ENCODE measurements around the gene NUMB.
"Not testable (repeated sequence)": the region's sequence is repeated elsewhere in the genome, so short reads cannot be mapped to it uniquely, and the experiment has no call there.

NUMB gene

DNA sequence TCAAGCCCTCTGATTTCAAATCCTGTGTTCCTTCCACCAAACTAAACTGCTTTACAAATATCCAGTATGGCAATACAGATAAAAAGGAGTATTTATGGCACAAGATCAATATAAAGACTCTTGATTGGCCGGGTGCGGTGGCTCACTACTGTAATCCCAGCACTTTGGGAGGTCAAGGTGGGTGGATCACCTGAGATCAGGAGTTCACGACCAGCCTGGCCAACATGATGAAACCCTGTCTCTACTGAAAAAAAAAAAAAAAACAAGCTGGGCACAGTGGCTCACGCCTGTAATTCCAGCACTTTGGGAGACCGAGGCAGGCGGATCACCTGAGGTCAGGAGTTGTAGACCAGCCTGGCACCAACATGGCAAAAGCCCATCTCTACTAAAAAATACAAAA is 35.3 kb downstream of the NUMB start:
- not testable (repeated sequence) for DNase-seq (ENCODE audit: low read depth in 1 of 2, low spot score in 1 of 2)

DNA sequence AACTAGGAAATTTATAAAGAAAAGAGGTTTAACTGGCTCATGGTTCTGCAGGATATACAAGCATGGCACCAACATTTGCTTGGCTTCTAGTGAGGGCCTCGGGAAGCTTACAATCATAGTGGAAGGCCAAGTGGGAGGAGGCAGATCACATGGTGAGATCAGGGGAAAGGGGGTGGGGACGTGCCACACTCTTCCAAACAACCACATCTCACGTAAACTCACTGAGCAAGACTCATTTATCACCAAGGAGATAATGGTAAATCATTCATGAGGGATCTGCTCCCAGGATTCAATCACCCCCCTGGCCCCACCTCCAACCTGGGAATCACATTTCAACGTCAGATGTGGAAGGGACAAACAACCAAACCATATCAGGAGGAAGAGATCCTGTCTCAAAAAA is 35.8 kb downstream of the NUMB start:
- no peak for DNase-seq (ENCODE audit: low read depth in 1 of 2, low spot score in 1 of 2)

DNA sequence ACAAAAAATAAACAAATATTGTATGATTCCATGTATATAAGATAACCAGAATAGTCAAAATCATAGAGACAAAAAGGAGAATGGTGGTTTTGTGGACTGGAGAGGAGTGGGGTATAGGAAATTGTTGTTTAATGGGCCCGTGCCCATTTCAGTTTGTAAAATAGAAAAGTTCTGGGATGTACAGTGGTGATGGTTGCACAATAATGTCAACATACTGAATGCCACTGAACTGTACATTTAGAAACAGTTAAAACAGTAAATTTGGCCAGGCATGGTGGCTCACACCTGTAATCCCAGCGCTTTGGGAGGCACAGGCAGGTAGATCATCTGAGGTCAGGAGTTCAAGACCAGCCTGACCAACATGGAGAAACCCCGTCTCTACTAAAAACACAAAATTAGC is 40.1 kb downstream of the NUMB start:
- no peak for DNase-seq (ENCODE audit: low read depth in 1 of 2, low spot score in 1 of 2)

DNA sequence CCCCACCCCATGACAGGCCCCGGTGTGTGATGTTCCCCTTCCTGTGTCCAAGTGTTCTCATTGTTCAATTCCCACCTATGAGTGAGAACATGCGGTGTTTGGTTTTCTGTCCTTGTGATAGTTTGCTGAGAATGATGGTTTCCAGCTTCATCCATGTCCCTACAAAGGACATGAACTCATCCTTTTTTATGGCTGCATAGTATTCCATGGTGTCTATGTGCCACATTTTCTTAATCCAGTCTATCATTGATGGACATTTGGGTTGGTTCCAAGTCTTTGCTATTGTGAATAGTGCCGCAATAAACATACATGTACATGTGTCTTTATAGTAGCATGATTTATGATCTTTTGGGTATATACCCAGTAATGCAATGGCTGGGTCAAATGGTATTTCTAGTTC is 52.1 kb downstream of the NUMB start:
- not testable (repeated sequence) for DNase-seq (ENCODE audit: low read depth in 1 of 2, low spot score in 1 of 2)

DNA sequence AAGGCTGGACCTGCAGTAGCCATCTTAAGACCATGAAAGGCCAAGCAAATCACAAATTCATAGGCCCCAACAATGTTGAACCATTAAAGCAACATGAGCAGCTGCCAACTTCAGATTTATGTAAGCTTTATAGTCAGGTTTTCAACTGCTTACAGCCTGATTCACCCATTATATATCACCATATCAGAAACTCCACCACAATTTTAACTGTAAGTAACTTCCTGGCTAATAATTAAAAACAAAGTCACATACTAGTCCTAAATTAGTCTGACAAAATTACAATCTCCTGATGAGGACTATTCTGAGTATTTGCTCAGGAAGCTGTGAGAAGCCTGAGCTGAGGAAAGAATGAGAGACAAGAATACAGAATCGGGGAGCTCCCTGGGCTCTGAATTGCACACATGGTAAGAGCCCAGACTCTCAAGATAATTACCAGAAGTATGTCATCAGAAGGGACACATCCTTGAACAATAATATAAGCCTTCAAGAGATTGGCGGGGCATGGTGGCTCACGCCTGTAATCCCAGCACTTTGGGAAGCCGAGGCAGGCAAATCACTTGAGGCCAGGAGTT is 55.1 kb downstream of the NUMB start:
- DNase-seq (ENCODE audit: low read depth in 1 of 2, low spot score in 1 of 2): no peak

DNA sequence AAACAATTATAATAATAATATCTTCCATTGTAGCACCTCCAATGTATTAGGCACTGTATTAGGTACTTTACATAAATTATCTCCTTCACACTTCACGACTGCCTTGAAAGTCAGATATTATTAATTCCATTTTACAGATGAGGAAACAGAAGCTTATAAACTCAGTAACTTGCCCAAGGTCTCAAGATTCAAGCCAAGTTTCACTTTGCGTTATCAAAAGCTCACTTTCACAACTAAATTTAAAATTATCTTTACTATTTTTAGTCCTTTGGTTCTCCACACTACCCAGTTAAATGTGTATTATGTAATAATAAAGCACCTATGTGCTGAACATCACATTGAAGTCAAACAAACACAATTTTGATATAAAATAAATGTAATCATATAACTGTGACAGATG is 55.8 kb downstream of the NUMB start:
- no peak for DNase-seq (ENCODE audit: low read depth in 1 of 2, low spot score in 1 of 2)

DNA sequence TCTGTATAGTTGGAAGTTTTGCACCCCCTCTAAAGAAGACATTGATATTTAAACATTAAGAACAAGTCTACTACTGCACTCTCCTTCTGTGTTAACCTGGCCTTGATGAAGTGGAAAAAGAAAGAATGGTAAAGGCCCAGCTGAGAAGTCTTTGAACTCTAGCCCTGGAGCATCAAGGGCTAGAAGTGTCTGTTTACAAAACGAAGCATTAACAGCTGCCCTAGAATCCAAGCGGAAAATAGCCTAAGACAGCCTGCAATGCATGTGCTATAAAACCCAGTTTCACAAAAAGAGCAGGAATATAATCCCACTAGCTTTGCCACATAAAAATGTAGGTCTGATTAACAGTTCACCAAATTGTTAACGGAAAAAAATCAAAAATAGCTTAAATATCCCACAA is 60.5 kb downstream of the NUMB start:
- no peak for DNase-seq (ENCODE audit: low read depth in 1 of 2, low spot score in 1 of 2)

DNA sequence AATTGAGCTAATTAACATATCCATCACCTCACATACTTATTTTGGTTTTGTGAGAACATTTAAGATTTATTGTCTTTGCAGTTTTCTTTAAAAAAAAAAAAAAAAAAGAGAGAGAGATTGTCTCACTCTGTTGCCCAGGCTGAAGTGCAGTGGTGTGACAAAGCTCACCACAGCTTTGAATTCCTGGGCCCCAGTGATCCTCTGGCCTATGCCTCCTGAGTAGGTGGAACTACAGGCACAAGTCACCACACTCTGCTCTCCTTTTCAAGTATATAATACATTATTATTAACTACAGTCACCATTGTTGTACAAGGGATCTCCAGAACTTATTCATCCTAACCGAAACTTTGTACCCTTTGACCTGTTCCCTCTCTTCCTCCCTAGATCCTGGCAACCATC is 64.0 kb downstream of the NUMB start:
- no peak for DNase-seq (ENCODE audit: low read depth in 1 of 2, low spot score in 1 of 2)

DNA sequence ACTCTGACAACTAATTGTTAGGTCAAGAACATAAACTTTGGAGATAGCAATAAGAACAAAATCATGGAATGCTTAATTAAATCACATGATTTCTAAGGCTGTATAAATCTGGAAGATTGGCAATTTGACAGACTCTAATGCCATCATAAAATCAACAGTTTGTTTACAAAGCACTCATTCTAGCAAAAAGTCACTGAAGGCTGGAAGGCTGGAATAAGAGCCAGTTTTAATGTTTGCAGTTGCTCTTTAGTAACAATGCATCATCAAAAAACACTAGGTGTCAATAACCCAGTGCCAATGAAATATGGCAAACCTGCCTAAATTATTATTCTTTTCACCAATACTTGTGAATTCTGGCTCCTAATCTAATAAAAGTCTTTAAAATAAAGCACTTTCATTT is 65.0 kb downstream of the NUMB start:
- no peak for DNase-seq (ENCODE audit: low read depth in 1 of 2, low spot score in 1 of 2)

DNA sequence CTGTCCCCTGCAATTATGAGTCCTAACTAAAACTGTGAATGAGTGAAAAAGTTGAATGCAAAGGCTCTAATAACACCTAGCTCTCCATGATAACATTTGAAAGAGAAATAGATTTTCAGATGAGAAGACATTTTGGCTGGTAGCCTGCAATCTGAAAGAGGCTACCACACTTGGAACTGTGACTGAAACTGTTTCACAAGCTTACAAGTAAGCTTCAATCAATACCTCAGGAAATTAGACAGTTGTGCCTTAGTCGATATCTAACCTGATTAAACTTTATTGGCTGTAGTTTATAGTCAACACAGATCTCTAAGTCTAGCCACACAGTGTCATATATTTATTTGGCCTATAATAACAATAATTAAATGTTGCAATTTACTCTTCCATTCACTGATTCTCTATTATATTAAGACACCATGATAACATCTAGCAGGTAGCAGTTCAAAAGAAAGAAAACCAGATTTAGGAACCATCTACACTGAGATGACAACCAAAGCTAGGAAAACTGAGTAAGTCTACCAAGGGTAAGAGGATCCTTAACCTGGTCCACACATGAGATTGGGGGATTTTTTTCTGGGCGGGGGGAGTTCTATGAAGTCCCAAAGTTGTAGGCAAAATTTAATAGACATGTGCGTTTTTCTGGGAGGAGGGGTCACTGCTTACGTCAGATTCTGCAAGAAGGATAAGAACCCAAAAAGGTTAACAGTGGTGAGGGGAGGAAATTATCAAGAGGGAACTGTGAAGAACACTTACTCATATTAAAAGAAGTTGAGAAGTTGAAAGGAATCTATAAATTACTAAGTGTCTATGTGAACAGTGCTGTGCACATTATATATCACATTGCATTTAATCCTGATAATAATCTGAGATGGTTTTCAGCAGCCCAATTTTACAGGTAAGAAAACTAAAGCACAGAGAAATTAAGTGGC is 65.8 kb downstream of the NUMB start:
- DNase-seq (ENCODE audit: low read depth in 1 of 2, low spot score in 1 of 2): no peak

DNA sequence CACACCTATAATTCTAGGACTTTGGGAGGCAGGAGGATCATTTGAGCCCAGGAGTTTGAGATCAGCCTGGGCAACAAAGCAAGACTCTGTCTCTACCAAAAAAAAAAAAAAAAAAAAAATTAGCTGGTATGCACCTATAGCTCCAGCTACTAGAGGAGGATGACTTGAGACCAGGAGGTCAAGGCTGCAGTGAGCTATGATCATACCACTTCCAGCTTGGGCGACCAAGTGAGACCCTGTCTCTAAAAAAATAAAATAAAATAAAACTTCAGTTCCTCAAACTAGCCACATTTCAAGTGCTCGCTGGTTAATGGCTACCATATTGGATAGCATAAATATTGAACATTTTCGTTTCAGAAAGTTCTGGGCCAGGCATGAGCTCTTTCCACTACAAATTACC is 70.5 kb downstream of the NUMB start:
- DNase-seq (ENCODE audit: low read depth in 1 of 2, low spot score in 1 of 2): not testable (repeated sequence)

DNA sequence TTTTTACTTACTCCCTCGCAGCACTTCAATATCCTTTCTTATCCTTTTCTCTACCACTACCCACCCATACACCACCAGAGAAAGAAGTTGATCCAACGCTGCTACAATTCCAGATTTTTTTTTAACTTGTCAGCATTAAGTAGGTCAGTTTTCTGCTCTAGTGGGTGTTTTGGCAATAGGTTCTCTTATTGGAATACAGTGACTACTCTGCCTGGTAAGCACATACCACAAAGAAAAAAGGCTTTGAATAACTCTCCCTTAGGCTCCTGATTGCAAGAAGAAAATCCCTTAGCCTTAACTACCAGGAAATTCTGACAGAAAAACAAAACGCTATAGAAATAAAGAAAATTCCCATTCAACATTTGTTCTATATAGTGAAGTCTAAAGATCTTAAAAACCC is 72.0 kb downstream of the NUMB start:
- no peak for DNase-seq (ENCODE audit: low read depth in 1 of 2, low spot score in 1 of 2)

DNA sequence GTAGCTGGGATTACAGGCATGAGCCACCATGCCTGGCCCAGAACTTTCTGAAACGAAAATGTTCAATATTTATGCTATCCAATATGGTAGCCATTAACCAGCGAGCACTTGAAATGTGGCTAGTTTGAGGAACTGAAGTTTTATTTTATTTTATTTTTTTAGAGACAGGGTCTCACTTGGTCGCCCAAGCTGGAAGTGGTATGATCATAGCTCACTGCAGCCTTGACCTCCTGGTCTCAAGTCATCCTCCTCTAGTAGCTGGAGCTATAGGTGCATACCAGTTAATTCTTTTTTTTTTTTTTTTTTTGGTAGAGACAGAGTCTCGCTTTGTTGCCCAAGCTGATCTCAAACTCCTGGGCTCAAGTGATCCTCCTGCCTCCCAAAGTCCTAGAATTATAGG is 73.3 kb downstream of the NUMB start:
- DNase-seq (ENCODE audit: low read depth in 1 of 2, low spot score in 1 of 2): not testable (repeated sequence)

DNA sequence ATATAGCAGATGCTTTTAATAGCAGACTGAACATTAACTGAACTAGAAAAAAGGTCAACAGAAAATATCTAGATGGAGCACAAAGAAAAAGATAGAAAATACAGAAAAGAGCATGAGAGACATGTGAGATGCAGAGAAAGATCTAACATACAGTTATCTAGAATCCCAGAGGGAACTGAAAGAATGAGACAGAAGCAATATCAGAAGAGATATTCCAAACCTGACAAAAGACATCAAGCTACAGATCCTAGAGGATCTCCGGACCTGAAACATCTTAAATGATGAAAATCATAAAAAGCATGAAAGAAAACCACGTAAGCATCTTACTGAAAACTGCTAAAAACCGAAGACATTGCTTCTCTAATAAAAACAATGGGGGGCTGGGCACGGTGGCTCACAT is 75.0 kb downstream of the NUMB start:
- DNase-seq (ENCODE audit: low read depth in 1 of 2, low spot score in 1 of 2): no peak

DNA sequence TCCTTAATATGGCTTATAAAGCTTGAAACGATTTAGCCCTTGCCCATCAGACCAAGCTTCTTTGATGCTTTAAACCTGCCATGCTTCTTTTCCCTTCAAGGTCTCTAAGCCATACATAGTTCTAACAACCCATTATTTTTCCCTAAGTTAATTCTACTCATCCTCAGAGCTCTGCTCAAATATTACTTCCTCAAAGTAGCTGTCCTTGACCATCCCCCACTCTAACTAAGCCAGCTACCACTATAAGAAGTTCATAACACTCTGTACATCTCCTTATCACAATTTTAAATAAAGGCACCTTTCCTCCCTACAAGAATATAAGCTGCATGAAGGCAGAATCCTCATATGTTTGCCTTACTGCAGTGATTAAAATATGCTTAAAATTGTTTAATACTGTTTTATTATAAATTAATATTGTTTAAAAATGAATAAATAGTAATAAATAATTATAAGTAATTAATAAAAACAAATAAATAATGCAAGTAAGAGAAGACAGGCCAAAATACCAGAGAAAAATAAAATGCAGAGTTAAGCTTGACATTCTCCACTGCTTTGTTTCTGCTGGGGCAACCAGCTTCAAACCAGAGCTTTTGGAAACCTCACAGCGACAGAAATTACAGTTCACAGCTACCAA is 76.8 kb downstream of the NUMB start:
- DNase-seq (ENCODE audit: low read depth in 1 of 2, low spot score in 1 of 2): no peak

DNA sequence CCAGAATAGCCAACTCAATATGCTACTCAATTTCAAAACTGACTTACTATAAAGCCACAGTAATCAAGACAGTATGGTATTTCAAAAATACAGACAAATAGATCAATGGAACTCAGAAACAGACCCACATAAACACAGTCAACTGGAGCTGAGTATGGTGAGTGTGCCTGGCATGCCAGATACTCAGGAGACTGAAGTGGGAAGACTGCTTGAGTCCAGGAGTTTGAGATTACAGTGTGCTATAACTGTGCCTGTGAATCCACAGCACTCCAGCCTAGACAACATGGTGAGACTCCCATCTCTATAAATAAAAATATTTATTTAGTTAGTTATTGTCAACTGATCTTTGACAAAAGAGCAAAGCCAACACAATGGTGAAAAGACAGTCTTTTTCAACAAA is 81.8 kb downstream of the NUMB start:
- no peak for DNase-seq (ENCODE audit: low read depth in 1 of 2, low spot score in 1 of 2)

DNA sequence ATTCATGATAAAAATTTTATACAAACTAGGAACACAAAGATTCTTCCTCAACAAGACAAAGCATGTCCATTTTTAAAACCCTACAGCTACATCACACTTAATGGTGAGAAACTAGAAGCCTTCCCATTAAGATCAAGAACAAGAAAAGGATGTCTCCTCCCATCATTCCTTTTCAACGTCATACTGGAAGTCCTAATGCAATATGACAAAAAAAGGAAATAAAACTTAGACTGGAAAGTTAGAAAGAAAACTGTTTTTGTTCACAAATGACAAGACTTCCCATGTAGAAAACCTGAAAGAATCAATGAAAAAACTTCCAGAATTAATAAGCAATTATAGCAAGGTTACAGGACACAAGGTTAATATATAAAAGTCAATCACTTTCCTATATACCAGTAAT is 82.5 kb downstream of the NUMB start:
- DNase-seq (ENCODE audit: low read depth in 1 of 2, low spot score in 1 of 2): no peak

DNA sequence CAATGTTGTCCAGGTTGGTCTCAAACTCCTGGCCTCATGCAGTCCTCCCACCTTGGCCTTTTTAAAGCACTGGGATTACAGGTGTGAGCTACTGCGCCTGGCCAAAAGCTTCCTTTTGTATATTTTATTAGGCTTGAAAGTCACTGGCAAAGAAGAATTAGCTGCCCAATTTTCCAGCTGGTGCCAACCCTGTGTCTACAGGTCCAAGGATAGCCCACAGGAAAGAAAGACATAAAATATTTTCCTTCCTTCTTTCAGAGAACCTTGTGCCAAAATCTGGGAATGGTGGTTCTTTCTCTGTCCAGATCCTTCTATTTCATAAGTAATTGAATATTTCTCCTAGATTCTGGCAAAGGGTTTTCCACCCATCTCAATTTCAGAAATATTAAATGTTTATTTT is 84.1 kb downstream of the NUMB start:
- DNase-seq (ENCODE audit: low read depth in 1 of 2, low spot score in 1 of 2): no peak

DNA sequence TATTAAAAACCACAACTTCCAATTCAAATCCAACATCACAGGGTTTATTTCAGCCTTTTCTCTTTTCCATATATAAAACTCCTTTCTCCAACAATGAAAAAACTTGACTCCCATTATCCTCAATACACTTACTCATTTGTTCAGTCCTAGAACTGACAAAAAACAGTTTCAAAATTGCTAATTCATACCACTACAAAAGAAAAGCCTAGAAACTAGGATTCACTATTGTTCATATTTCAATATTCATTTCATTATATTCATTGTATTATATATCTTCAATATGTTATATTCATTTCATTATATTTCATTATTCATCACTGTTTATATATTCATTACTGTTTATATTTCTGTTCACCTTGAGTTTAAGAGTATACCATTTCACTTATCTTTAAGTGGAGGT is 85.8 kb downstream of the NUMB start:
- DNase-seq (ENCODE audit: low read depth in 1 of 2, low spot score in 1 of 2): no peak

DNA sequence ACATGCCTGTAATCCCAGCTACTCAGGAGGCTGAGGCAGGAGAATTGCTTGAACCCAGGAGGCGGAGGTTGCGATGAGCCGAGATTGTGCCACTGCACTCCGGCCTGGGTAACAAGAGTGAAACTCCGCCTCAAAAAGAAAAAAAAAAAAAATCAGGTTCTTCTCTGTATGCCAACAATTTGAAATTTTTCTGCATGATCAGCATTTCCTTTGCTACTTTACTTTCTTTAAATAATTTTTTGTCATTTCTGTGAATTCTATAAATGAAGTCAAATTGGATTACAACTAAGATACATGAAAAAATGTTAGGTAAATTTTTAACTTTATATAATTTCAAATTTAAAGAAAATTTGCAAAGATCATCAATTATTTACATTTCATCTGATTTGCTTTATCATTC is 87.8 kb downstream of the NUMB start:
- no peak for DNase-seq (ENCODE audit: low read depth in 1 of 2, low spot score in 1 of 2)

DNA sequence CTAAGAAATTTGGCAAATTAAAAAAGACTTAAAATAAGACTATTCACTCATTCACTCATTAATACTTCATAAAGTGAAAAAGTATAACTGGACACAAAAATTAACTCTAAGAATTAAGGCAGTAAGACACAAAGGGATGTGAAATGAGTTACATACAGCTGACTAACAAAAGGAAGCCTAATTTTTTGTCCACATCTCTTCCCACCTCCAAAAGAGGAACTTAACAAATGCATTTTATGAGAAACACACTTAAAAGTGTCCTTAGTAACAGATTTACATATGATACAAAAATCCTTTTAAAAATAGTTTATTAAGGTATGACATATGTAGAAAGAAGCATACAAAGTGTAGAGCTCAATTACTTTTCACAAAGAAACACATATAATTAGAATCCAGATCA is 88.9 kb downstream of the NUMB start:
- DNase-seq (ENCODE audit: low read depth in 1 of 2, low spot score in 1 of 2): no peak

DNA sequence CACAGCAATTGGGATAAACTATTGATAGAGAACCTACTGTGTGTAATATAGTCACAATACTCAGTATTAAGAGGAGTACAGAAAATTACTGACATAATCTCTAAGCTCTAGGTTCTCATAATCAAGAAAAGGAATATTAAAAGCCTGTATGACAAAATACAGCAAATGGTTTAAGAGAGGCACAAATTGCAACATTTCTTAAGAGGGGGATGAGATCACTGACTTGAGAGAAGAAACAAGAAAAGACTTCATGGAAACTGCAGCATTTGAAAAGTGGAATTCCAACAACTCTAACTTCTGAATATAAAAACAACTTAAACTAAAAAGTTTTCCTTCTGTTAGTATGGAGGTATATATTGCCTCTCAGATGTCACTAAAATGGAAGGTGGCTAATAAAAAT is 89.7 kb downstream of the NUMB start:
- DNase-seq (ENCODE audit: low read depth in 1 of 2, low spot score in 1 of 2): no peak

Data from stimulated activated CD4-positive, alpha-beta T cell treated with anti-CD3 and anti-CD28 coated beads, Interleukin-15, amount 100 ng/mL, for 1 hour (primary cell).